Endothelial cell of umbilical vein (primary cell): ENCODE data around the gene PHF2. TPM values are rescaled to one million over a fixed set of nuclear protein-coding genes. Genes with fewer than 3 reads are reported as not detected.

Source experiments
- BruUV-seq: library from RNA; stranded (reverse); fragments of 400-500 nt; replicated peaks from 2 replicates; lab custom pipeline; 2021; lab: Mats Ljungman, UMichigan
- CTCF ChIA-PET: fragments of 300-600, 350-600 bp; sonication (Branson Sonifier 250); formaldehyde crosslinking; loops from one replicate; lab custom pipeline; 2021; ENCODE audit warnings: antibody characterized with exemption, inconsistent platforms; lab: Charles Lee
- POLR2A ChIA-PET: fragments of 300-600, 350-600 bp; sonication (Branson Sonifier 250); formaldehyde crosslinking; loops from one replicate; lab custom pipeline; 2021; ENCODE audit warnings: antibody characterized with exemption, inconsistent platforms; lab: Charles Lee
- DNase-seq: peaks from one replicate; pipeline ENCODE4 v3.0.0-alpha.2; 2011; ENCODE audit warnings: low read depth, low spot score
- FAIRE-seq: peaks from 2 replicates; lab custom pipeline; 2011; peaks lifted over from hg19 to GRCh38; lab: Jason Lieb, UNC
- H2AFZ ChIP-seq: 2 replicates; pipeline ENCODE4 v1.6.0; 2012; ENCODE audit warnings: low read depth, low read length, control low read depth, inconsistent platforms
- H3K27ac ChIP-seq: 2 replicates; pipeline ENCODE4 v1.5.1; 2011; ENCODE audit warnings: low read depth, mild to moderate bottlenecking, control low read depth, low read length, moderate library complexity; ENCODE audit not compliant: insufficient read depth
- H3K27me3 ChIP-seq, 2 experiments: 2 replicates each; pipeline versions ENCODE4 v1.6.0 to v1.6.1; 2011; ENCODE audit warnings: low read length in 2 of 2, mixed read lengths in 1 of 2; ENCODE audit not compliant: control insufficient read depth in 2 of 2, insufficient read depth in 2 of 2
- H3K36me3 ChIP-seq, 2 experiments: 2 replicates in 1 of 2; 3 replicates in 1 of 2; pipeline ENCODE4 v1.5.1; 2011; ENCODE audit warnings: low read length in 2 of 2, mild to moderate bottlenecking in 1 of 2, moderate library complexity in 1 of 2; ENCODE audit not compliant: control insufficient read depth in 2 of 2, insufficient read depth in 2 of 2; ENCODE audit errors: extremely low read depth in 1 of 2
- H3K4me1 ChIP-seq: 3 replicates; pipeline ENCODE4 v1.5.1; 2011; ENCODE audit warnings: mild to moderate bottlenecking, low read length; ENCODE audit not compliant: control insufficient read depth, insufficient read depth; ENCODE audit errors: extremely low read depth
- H3K4me2 ChIP-seq: 2 replicates; pipeline ENCODE4 v1.6.1; 2011; ENCODE audit warnings: low read length, control low read depth, mixed read lengths; ENCODE audit not compliant: insufficient read depth
- H3K4me3 ChIP-seq, 3 experiments: fragments of 200-600 bp in 1 of 3; sonication (generic), shearing (Covaris generic) in 1 of 3; replicated peaks in 1 of 3; 2 replicates each; pipeline ENCODE4 v1.5.1; 2011 to 2016; ENCODE audit warnings: control low read depth in 3 of 3, low read length in 3 of 3, mild to moderate bottlenecking in 2 of 3, inconsistent platforms in 1 of 3, low read depth in 1 of 3, moderate library complexity in 1 of 3; ENCODE audit not compliant: insufficient read depth in 1 of 3
- H3K79me2 ChIP-seq: 2 replicates; pipeline ENCODE4 v1.6.0; 2012; ENCODE audit warnings: low read length, inconsistent platforms; ENCODE audit not compliant: control insufficient read depth, insufficient read depth
- H3K9ac ChIP-seq: replicated peaks from 2 replicates; pipeline ENCODE3; 2011; ENCODE audit warnings: low read length, control low read depth; ENCODE audit not compliant: insufficient read depth; ENCODE audit errors: extremely low read depth
- H3K9me1 ChIP-seq: replicated peaks from 3 replicates; pipeline ENCODE4 v1.6.0; 2011; ENCODE audit warnings: mild to moderate bottlenecking, low read length; ENCODE audit not compliant: control insufficient read depth, insufficient read depth; ENCODE audit errors: extremely low read depth
- H3K9me3 ChIP-seq: replicated peaks from 2 replicates; pipeline ENCODE4 v1.5.1; 2012; ENCODE audit warnings: low read length, inconsistent platforms; ENCODE audit not compliant: control insufficient read depth, insufficient read depth
- H4K20me1 ChIP-seq: replicated peaks from 2 replicates; pipeline ENCODE3; 2011; ENCODE audit warnings: mild to moderate bottlenecking, low read length; ENCODE audit not compliant: control insufficient read depth, insufficient read depth; ENCODE audit errors: extremely low read depth
- EZH2 ChIP-seq: IDR thresholded peaks from 2 replicates; pipeline ENCODE4 v1.6.1; 2012; ENCODE audit warnings: borderline replicate concordance, low read depth, mild to moderate bottlenecking, moderate library complexity, low read length, inconsistent platforms; ENCODE audit not compliant: severe bottlenecking
- FOS ChIP-seq: IDR thresholded peaks from 2 replicates; pipeline ENCODE4 v1.6.1; 2011; ENCODE audit warnings: mild to moderate bottlenecking, low read length, moderate library complexity, borderline replicate concordance; ENCODE audit not compliant: insufficient read depth
- GATA2 ChIP-seq: IDR thresholded peaks from 2 replicates; pipeline ENCODE4 v1.7.0; 2011; ENCODE audit warnings: low read depth, mild to moderate bottlenecking, moderate library complexity, mixed read lengths, low read length; ENCODE audit not compliant: insufficient read length, insufficient read depth
- JUN ChIP-seq: IDR thresholded peaks from 2 replicates; pipeline ENCODE4 v1.6.1; 2011; ENCODE audit warnings: borderline replicate concordance, low read depth; ENCODE audit not compliant: insufficient read length, insufficient read depth
- MYC ChIP-seq: IDR thresholded peaks from one replicate; pipeline ENCODE4 v1.6.1; 2011; ENCODE audit warnings: mild to moderate bottlenecking, low read depth, low read length
- POLR2A ChIP-seq: IDR thresholded peaks from 2 replicates; pipeline ENCODE4 v1.6.1; 2012; ENCODE audit warnings: low read depth, mild to moderate bottlenecking, control low read depth, low read length
- POLR2AphosphoS5 ChIP-seq: IDR thresholded peaks from 2 replicates; pipeline ENCODE4 v1.6.1; 2012; ENCODE audit warnings: low read depth, mild to moderate bottlenecking, control low read depth, low read length, moderate library complexity; ENCODE audit not compliant: insufficient read depth
- dilution Hi-C: fragments of 300-500 bp; cut with MboI; formaldehyde crosslinking; loops from one replicate; pipeline ENCODE4 v1.15.0; 2019; ENCODE audit warnings: low sequenced_read_pairs; ENCODE audit not compliant: extremely low pct_ligation_motif_present
- intact Hi-C: fragments of 100-400 bp; cut with micrococcal nuclease; formaldehyde crosslinking; loops from one replicate; pipeline ENCODE4 v1.10.0; 2022
- polyA plus RNA-seq, 4 experiments: library from polyadenylated mRNA; depleted of rRNA in 3 of 4; stranded (reverse) in 3 of 4; unstranded in 1 of 4; fragments of >200 nt; gene quantifications; 2 replicates each; pipeline versions ENCODE4 v1.2.1 to v1.2.3, GENCODE V29; 2011 to 2012; ENCODE audit warnings: missing spikeins in 1 of 4
- total RNA-seq: library from RNA; stranded (reverse); gene quantifications from 2 replicates; pipeline ENCODE4 v1.2.3, GENCODE V29; 2021
- TF ChIP-seq, protein P1 (sequence below), 2 donors: IDR thresholded peaks; 1 replicate in 1 of 2; 2 replicates in 1 of 2; pipeline ENCODE4 v1.5.1; 2011; ENCODE audit warnings: low read length in 2 of 2, mild to moderate bottlenecking in 2 of 2, moderate library complexity in 2 of 2, control low read depth in 1 of 2, inconsistent platforms in 1 of 2, low read depth in 1 of 2; ENCODE audit not compliant: insufficient read depth in 1 of 2; ENCODE audit errors: extremely low read depth in 1 of 2
- TF ChIP-seq, protein P2 (sequence below): IDR thresholded peaks from 2 replicates; pipeline ENCODE4 v1.6.1; 2011; ENCODE audit not compliant: insufficient read depth, insufficient read length

The PHF2 gene
- total and polyA plus RNA-seq, 2 donors (not counting 3 experiments of a cell fraction or from before 2014, with no cell fraction given), result 9.8 to 22.5 TPM

DNA sequence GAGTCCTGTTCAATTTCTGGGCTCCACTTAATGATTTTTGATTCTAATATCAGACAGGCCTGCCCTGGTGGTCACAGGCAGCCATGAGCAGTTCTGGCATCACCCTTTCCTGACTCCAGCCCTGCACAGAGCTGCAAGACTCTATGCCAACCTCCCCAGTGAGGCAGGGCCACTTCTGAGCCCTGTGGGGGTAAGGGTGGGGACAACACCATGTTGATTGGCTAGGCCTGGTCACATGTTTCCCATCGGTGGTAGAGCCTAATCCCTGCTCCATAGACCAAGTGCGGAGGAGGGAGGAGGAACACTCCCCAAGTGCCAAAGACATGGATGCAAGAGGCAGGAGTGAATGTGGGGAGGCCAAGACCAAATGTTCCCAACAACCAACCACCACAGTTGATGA, 134.6 kb downstream of the PHF2 start:
- Histone ChIP-seq H3K36me3 (no peaks in the 10 kb centered on the region), H3K4me3 (no peak overlapping the region), H3K27me3 (no peaks in the 10 kb centered on the region), H3K4me1 (no peaks in the 10 kb centered on the region), H3K79me2 (no peaks in the 10 kb centered on the region), H3K9me3 (no peaks in the 10 kb centered on the region), H3K9me1 (no peaks in the 10 kb centered on the region), H3K27ac (no peak overlapping the region), H4K20me1 (no peaks in the 10 kb centered on the region), H3K9ac (no peak overlapping the region), H3K4me2 (no peak overlapping the region), H2AFZ (no peak overlapping the region)
- dilution Hi-C loops, result no loop called here
- POLR2A ChIA-PET, result no interaction called here
- no TSS peak for BruUV-seq
- DNase-seq, result no peak
- no peak for FAIRE-seq
- CTCF ChIA-PET, result no interaction called here
- intact Hi-C loops, result no loop called here
- TF ChIP-seq, protein P1, sequence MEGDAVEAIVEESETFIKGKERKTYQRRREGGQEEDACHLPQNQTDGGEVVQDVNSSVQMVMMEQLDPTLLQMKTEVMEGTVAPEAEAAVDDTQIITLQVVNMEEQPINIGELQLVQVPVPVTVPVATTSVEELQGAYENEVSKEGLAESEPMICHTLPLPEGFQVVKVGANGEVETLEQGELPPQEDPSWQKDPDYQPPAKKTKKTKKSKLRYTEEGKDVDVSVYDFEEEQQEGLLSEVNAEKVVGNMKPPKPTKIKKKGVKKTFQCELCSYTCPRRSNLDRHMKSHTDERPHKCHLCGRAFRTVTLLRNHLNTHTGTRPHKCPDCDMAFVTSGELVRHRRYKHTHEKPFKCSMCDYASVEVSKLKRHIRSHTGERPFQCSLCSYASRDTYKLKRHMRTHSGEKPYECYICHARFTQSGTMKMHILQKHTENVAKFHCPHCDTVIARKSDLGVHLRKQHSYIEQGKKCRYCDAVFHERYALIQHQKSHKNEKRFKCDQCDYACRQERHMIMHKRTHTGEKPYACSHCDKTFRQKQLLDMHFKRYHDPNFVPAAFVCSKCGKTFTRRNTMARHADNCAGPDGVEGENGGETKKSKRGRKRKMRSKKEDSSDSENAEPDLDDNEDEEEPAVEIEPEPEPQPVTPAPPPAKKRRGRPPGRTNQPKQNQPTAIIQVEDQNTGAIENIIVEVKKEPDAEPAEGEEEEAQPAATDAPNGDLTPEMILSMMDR (IDR thresholded peaks at IDR 0.05; ENCODE audit: extremely low read depth in 1 of 2, insufficient read depth in 1 of 2, low read depth in 1 of 2, low read length in 2 of 2), result no peak
- no peak for TF ChIP-seq POLR2A
- TF ChIP-seq MYC, result no peak
- TF ChIP-seq JUN, result no peak
- no peak for TF ChIP-seq EZH2
- no peak for TF ChIP-seq POLR2AphosphoS5
- TF ChIP-seq FOS, result no peak
- TF ChIP-seq, protein P2, sequence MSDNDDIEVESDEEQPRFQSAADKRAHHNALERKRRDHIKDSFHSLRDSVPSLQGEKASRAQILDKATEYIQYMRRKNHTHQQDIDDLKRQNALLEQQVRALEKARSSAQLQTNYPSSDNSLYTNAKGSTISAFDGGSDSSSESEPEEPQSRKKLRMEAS, result no peak
- TF ChIP-seq GATA2, result no peak
